GM23248 (cell line): ENCODE results near the gene CACNG5.

Source experiments
- EZH2 ChIP-seq: fragments of 200-600 bp; sonication (generic); IDR thresholded peaks from 2 replicates; pipeline ENCODE4 v1.6.1; 2018; ENCODE audit warnings: antibody characterized with exemption, mild to moderate bottlenecking; ENCODE audit not compliant: insufficient read depth, poor library complexity, severe bottlenecking
- EZH2phosphoT487 ChIP-seq: fragments of 200-600 bp; sonication (generic); IDR thresholded peaks from 2 replicates; pipeline ENCODE4 v1.6.1; 2018; ENCODE audit warnings: antibody characterized with exemption, moderate library complexity, mild to moderate bottlenecking, low read depth; ENCODE audit not compliant: insufficient read depth

GRCh38 chr17:66893863-66894262 lies 58.9 kb downstream of the CACNG5 start:
- TF ChIP-seq EZH2phosphoT487 = no peak
- TF ChIP-seq EZH2 = no peak
